Erythroblast (primary cell): ENCODE measurements around the gene ZNF92.

Experiments
- GATA1 ChIP-seq: IDR thresholded peaks from 2 replicates; pipeline ENCODE4 v1.6.1; 2011; ENCODE audit warnings: low read depth, mild to moderate bottlenecking, control low read depth, low read length, moderate library complexity
- POLR2A ChIP-seq: IDR thresholded peaks from 2 replicates; pipeline ENCODE4 v1.6.1; 2011; ENCODE audit warnings: mild to moderate bottlenecking, low read length

- TF ChIP-seq GATA1 (no peak), POLR2A (no peak)
Observed at GRCh38 chr7:65409363-65409762, 35.7 kb downstream of the ZNF92 start.
